ENCODE data around the gene CES1.
"Not testable (repeated sequence)": the region's sequence is repeated elsewhere in the genome, so short reads cannot be mapped to it uniquely, and the experiment has no call there.

Gene CES1

GRCh38 chr16:55868980-55869379 lies 36.1 kb upstream of the CES1 start:
- DNase-seq (ENCODE audit: low read depth), result no peak
- TF ChIP-seq CTCF (IDR thresholded peaks at IDR 0.05; ENCODE audit: insufficient read depth, low read depth, low read length, missing control alignments), result no peak
- H3K4me3 ChIP-seq (ENCODE audit: low read depth, low read length), result no peak overlapping the region

- no peak overlapping the region for H3K4me3 ChIP-seq (ENCODE audit: low read depth, low read length)
- TF ChIP-seq CTCF (IDR thresholded peaks at IDR 0.05; ENCODE audit: insufficient read depth, low read depth, low read length, missing control alignments), result no peak
- DNase-seq (ENCODE audit: low read depth), result no peak
These were observed 35.2 kb upstream of the CES1 start for GRCh38 chr16:55868137-55868536.

GRCh38 chr16:55861288-55861687 lies 28.4 kb upstream of the CES1 start:
- no peak for TF ChIP-seq CTCF (IDR thresholded peaks at IDR 0.05; ENCODE audit: insufficient read depth, low read depth, low read length, missing control alignments)
- H3K4me3 ChIP-seq (ENCODE audit: low read depth, low read length), result no peak overlapping the region
- no peak for DNase-seq (ENCODE audit: low read depth)

GRCh38 chr16:55857650-55858049 lies 24.8 kb upstream of the CES1 start:
- H3K4me3 ChIP-seq (ENCODE audit: low read depth, low read length); DNase-seq (ENCODE audit: low read depth): not testable (repeated sequence)

DNA sequence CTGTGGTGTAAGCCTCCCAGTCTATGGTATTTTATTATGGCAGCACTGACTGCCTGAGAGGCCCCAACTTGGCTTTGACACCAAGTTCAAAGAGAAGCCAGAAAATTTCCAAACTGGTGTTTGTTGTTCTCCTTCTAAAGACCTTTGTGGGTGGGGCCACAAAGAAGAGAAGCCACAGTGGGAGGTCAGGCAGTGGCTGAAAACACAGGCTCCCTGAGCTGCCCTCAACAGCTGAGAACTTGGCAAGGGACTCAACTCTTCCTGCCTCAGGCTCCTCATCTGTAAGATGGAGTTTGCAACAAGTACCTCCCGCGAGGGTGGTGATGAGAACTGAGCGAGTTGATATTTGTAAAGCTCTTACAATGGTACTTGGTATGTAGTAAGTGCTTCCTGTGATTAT lies 24.1 kb upstream of the CES1 start:
- no peak for TF ChIP-seq CTCF (IDR thresholded peaks at IDR 0.05; ENCODE audit: insufficient read depth, low read depth, low read length, missing control alignments)
- no peak for DNase-seq (ENCODE audit: low read depth)
- no peak overlapping the region for H3K4me3 ChIP-seq (ENCODE audit: low read depth, low read length)

DNA sequence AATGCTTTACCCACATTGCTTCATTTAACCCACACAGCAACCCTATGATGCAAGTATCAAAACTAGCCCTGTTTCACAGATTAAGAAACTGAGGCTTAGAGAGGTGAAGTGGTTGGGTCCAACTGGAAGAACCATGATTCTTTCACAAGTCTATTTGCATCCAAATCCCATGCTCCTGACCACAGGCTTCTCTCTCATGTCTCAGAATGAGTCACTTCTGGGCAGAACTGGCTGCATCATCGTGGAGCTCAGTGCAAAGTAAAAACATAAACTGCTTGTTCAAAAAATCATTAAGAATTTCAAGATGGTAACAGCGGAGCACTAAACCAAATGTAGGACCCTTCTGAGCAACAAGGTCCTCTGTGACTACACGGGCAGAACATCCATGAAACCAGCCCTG lies 20.2 kb upstream of the CES1 start:
- no peak for TF ChIP-seq CTCF (IDR thresholded peaks at IDR 0.05; ENCODE audit: insufficient read depth, low read depth, low read length, missing control alignments)
- no peak overlapping the region for H3K4me3 ChIP-seq (ENCODE audit: low read depth, low read length)

GRCh38 chr16:55849536-55849935 lies 16.6 kb upstream of the CES1 start:
- DNase-seq (ENCODE audit: low read depth), result no peak
- no peak overlapping the region for H3K4me3 ChIP-seq (ENCODE audit: low read depth, low read length)
- TF ChIP-seq CTCF (IDR thresholded peaks at IDR 0.05; ENCODE audit: insufficient read depth, low read depth, low read length, missing control alignments), result no peak

More for the DNA sequence above, 20.2 kb upstream of the CES1 start:
- DNase-seq (ENCODE audit: low read depth), result no peak
